Activated T-cell treated with anti-CD3 and anti-CD28 coated beads for 4 hours (primary cell): Measurements from ENCODE around the gene TTC39A.
"Not testable (repeated sequence)": the region's sequence is repeated elsewhere in the genome, so short reads cannot be mapped to it uniquely, and the experiment has no call there.

Source experiments
- DNase-seq: peaks from one replicate; pipeline ENCODE4 v3.0.0-alpha.2; 2020

The TTC39A gene

GRCh38 chr1:51336004-51336403 lies 5.6 kb upstream of the TTC39A start:
- no peak for DNase-seq

- no peak for DNase-seq
Measured at GRCh38 chr1:51331206-51332100, 1.1 kb upstream of the TTC39A start.

- DNase-seq, result no peak
Measured at GRCh38 chr1:51329443-51330325, 678 bp downstream of the TTC39A start.

GRCh38 chr1:51328926-51329325 lies 1.4 kb downstream of the TTC39A start:
- DNase-seq, result no peak

- no peak for DNase-seq
Measured at GRCh38 chr1:51328279-51328678, 2.1 kb downstream of the TTC39A start.

- no peak for DNase-seq
Measured at GRCh38 chr1:51327386-51327785, 3.0 kb downstream of the TTC39A start.

- no peak for DNase-seq
Measured at GRCh38 chr1:51326839-51327238, 3.5 kb downstream of the TTC39A start.

- DNase-seq, result no peak
Measured at GRCh38 chr1:51325878-51326755, 4.2 kb downstream of the TTC39A start.

- DNase-seq, result no peak
Measured at GRCh38 chr1:51325391-51325790, 5.0 kb downstream of the TTC39A start.

- DNase-seq, result not testable (repeated sequence)
Measured at GRCh38 chr1:51325011-51325385, 5.4 kb downstream of the TTC39A start.

- DNase-seq, result no peak
Measured at GRCh38 chr1:51324251-51325010, 5.9 kb downstream of the TTC39A start.

- DNase-seq, result no peak
Measured at GRCh38 chr1:51323778-51324177, 6.6 kb downstream of the TTC39A start.

- no peak for DNase-seq
Measured at GRCh38 chr1:51322417-51323101, 7.8 kb downstream of the TTC39A start.

GRCh38 chr1:51321924-51322280 lies 8.5 kb downstream of the TTC39A start:
- DNase-seq, result no peak

- DNase-seq, result no peak
Measured at GRCh38 chr1:51320967-51321923, 9.1 kb downstream of the TTC39A start.

GRCh38 chr1:51317798-51318197 lies 12.6 kb downstream of the TTC39A start:
- DNase-seq, result no peak

- no peak for DNase-seq
Measured at GRCh38 chr1:51316846-51317120, 13.6 kb downstream of the TTC39A start.

GRCh38 chr1:51316113-51316845 lies 14.1 kb downstream of the TTC39A start:
- DNase-seq, result no peak

- no peak for DNase-seq
Measured at GRCh38 chr1:51314974-51315373, 15.4 kb downstream of the TTC39A start.
